GM10248 (cell line): ENCODE results near the gene THEMIS2.

Experiments
- CTCF ChIA-PET: fragments of 300-600 bp; sonication (Branson Sonifier 250); formaldehyde crosslinking; extraction: SDS; loops from one replicate; lab custom pipeline; 2021; ENCODE audit warnings: antibody characterized with exemption; lab: Yijun Ruan, JAX
- POLR2A ChIA-PET: fragments of 350-650 bp; sonication (Branson Sonifier 250); formaldehyde crosslinking; extraction: SDS; loops from one replicate; lab custom pipeline; 2020; ENCODE audit warnings: antibody characterized with exemption; lab: Yijun Ruan, JAX
- DNase-seq: peaks from one replicate; pipeline ENCODE4 v3.0.0; 2012; ENCODE audit errors: extremely low spot score
- TF ChIP-seq, protein P1 (sequence below): IDR thresholded peaks from 2 replicates; pipeline ENCODE4 v1.5.1; 2012; ENCODE audit warnings: mild to moderate bottlenecking, low read depth; ENCODE audit errors: extremely low read depth, missing control alignments, control extremely low read depth

THEMIS2 gene

GRCh38 chr1:27878039-27878438 is 5.7 kb downstream of the THEMIS2 start:
- POLR2A ChIA-PET = no interaction called here
- DNase-seq = no peak
- CTCF ChIA-PET = interaction anchor here (1.4 to 1.6 kb wide), 2 partner anchors 12 to 21 kb away, joined by 5 to 6 read pairs; no protein-coding TSS in a partner anchor
- TF ChIP-seq, protein P1, sequence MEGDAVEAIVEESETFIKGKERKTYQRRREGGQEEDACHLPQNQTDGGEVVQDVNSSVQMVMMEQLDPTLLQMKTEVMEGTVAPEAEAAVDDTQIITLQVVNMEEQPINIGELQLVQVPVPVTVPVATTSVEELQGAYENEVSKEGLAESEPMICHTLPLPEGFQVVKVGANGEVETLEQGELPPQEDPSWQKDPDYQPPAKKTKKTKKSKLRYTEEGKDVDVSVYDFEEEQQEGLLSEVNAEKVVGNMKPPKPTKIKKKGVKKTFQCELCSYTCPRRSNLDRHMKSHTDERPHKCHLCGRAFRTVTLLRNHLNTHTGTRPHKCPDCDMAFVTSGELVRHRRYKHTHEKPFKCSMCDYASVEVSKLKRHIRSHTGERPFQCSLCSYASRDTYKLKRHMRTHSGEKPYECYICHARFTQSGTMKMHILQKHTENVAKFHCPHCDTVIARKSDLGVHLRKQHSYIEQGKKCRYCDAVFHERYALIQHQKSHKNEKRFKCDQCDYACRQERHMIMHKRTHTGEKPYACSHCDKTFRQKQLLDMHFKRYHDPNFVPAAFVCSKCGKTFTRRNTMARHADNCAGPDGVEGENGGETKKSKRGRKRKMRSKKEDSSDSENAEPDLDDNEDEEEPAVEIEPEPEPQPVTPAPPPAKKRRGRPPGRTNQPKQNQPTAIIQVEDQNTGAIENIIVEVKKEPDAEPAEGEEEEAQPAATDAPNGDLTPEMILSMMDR = no peak

DNA sequence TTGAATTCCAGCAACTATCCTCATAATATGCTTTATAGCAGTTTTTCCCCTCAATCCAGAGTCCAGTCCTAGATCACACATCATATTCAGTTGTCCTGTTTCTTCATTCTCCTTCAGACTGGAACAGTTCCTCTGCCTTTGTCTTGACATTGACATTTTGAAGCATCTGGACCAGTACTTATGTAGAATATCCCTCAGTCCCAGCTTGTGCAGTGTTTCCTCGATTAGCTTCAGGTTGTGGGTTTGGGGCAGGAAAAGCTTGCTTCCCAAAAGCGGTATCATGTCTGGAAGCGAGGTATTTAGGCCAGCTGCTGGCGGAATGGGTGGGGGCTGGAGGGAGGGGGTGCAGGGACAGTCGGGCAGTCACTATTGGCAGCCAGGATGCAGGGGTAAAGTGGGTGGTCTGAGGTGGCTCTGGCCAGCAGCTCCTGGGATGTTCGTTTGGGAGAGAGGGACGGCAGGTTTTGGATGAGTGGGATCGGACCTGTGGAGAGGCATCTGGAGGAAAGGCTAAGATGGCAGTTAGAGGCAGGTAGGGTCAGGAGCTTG is 6.5 kb downstream of the THEMIS2 start:
- TF ChIP-seq, protein P1 = no peak
- no peak for DNase-seq
- ChIA-PET CTCF (interaction anchor here (1.2 to 1.5 kb wide), 3 partner anchors 13 to 21 kb away, joined by 3 read pairs; no protein-coding TSS in a partner anchor), POLR2A (interaction anchor here (0.6 to 2.4 kb wide), 3 partner anchors 10 to 40 kb away, joined by 3 to 10 read pairs (median 8); no protein-coding TSS in a partner anchor)

DNA sequence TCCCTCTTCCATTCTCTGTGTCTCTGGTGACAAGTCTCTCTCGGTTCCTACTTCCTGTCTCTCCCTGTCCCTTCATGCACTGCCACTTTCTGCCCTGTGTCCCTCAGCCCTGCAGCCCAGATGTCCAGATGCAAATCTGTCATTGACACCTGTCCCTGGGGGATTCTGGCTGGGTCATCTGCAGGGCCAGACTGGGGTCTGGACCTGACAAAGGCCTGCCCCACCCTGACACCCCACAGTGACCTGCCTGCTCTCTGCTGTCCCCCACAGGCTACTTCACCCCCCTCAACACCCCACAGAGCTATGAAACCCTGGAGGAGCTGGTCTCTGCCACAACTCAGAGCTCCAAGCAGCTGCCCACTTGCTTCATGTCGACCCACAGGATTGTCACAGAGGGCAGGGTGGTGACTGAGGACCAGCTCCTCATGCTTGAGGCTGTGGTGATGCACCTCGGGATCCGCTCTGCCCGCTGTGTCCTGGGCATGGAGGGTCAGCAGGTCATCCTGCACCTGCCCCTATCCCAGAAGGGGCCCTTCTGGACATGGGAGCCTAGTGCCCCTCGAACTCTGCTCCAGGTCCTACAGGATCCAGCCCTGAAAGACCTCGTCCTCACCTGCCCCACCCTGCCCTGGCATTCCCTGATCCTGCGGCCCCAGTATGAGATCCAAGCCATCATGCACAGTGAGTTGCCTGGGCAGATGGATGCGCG is 7.2 kb downstream of the THEMIS2 start:
- no peak for DNase-seq
- ChIA-PET CTCF (interaction anchor here (1.2 to 1.5 kb wide), 3 partner anchors 12 to 22 kb away, joined by 3 read pairs; no protein-coding TSS in a partner anchor), POLR2A (interaction anchor here (2.4 kb wide), 1 partner anchor 10 kb away, joined by 8 read pairs; no protein-coding TSS in a partner anchor)
- TF ChIP-seq, protein P1 = no peak

DNA sequence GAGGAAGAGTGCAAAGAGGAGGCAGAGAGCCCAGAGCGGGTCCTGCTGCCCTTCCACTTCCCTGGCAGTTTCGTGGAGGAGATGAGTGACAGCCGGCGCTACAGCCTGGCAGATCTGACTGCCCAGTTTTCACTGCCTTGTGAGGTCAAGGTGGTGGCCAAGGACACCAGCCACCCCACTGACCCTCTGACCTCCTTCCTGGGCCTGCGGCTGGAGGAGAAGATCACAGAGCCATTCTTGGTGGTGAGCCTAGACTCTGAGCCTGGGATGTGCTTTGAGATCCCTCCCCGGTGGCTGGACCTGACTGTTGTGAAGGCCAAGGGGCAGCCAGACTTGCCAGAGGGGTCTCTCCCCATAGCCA is 10.2 kb downstream of the THEMIS2 start:
- no peak for DNase-seq
- POLR2A ChIA-PET = no interaction called here
- TF ChIP-seq, protein P1 = no peak
- CTCF ChIA-PET = interaction anchor here (1.2 kb wide), 1 partner anchor 10 kb away, joined by 3 read pairs; no protein-coding TSS in a partner anchor

- POLR2A ChIA-PET = interaction anchor here (0.5 to 1.5 kb wide), 3 partner anchors 8 to 1275 kb away, joined by 3 to 7 read pairs (median 6); partner anchors contain the start of gene THEMIS2
- TF ChIP-seq, protein P1 = no peak
- CTCF ChIA-PET = interaction anchor here (1.1 to 1.6 kb wide), 4 partner anchors 9 to 26 kb away, joined by 3 to 7 read pairs (median 4); no protein-coding TSS in a partner anchor
- no peak for DNase-seq
These were observed 11.2 kb downstream of the THEMIS2 start for GRCh38 chr1:27883536-27883935.
